ENCODE data around the gene TANGO2.

Gene TANGO2

GRCh38 chr22:20010307-20011122, 10.4 kb upstream of the TANGO2 start:
- Histone ChIP-seq H3K4me3 (ENCODE audit: low read depth, low read length, poor library complexity, severe bottlenecking) (no peak overlapping the region), H3K27ac (ENCODE audit: low read depth, low read length, poor library complexity, severe bottlenecking) (no peak overlapping the region), H3K9ac (ENCODE audit: low read length) (no peak overlapping the region), H3K27me3 (ENCODE audit: insufficient read depth, low read length) (no peaks in the 10 kb centered on the region), H3K9me2 (ENCODE audit: low read depth, low read length) (no peaks in the 10 kb centered on the region), H3K4me2 (ENCODE audit: low read length) (no peak overlapping the region), H4K20me1 (ENCODE audit: insufficient read depth, low read length) (no peaks in the 10 kb centered on the region), H3K36me3 (ENCODE audit: insufficient read depth, low read length) (no peaks in the 10 kb centered on the region), H3K9me3 (ENCODE audit: low read length) (no peaks in the 10 kb centered on the region), H3K4me1 (ENCODE audit: insufficient read depth, low read length, severe bottlenecking) (no peaks in the 10 kb centered on the region), H3F3A (ENCODE audit: insufficient read depth, low read length) (no peaks in the 10 kb centered on the region), H3K79me2 (ENCODE audit: insufficient read depth, low read length) (no peaks in the 10 kb centered on the region), H2AFZ (ENCODE audit: low read length) (no peak overlapping the region)
- TF ChIP-seq, protein P1, sequence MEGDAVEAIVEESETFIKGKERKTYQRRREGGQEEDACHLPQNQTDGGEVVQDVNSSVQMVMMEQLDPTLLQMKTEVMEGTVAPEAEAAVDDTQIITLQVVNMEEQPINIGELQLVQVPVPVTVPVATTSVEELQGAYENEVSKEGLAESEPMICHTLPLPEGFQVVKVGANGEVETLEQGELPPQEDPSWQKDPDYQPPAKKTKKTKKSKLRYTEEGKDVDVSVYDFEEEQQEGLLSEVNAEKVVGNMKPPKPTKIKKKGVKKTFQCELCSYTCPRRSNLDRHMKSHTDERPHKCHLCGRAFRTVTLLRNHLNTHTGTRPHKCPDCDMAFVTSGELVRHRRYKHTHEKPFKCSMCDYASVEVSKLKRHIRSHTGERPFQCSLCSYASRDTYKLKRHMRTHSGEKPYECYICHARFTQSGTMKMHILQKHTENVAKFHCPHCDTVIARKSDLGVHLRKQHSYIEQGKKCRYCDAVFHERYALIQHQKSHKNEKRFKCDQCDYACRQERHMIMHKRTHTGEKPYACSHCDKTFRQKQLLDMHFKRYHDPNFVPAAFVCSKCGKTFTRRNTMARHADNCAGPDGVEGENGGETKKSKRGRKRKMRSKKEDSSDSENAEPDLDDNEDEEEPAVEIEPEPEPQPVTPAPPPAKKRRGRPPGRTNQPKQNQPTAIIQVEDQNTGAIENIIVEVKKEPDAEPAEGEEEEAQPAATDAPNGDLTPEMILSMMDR (IDR thresholded peaks at IDR 0.05; ENCODE audit: low read length), result no peak

GRCh38 chr22:20011123-20011992, 9.6 kb upstream of the TANGO2 start:
- Histone ChIP-seq H3K9ac (ENCODE audit: low read length) (no peak overlapping the region), H3K79me2 (ENCODE audit: insufficient read depth, low read length) (no peaks in the 10 kb centered on the region), H3K4me1 (ENCODE audit: insufficient read depth, low read length, severe bottlenecking) (peaks cover 5% of the 10 kb centered on the region), H3K9me2 (ENCODE audit: low read depth, low read length) (no peaks in the 10 kb centered on the region), H3K9me3 (ENCODE audit: low read length) (no peaks in the 10 kb centered on the region), H2AFZ (ENCODE audit: low read length) (no peak overlapping the region), H3K4me3 (ENCODE audit: low read depth, low read length, poor library complexity, severe bottlenecking) (no peak overlapping the region), H4K20me1 (ENCODE audit: insufficient read depth, low read length) (no peaks in the 10 kb centered on the region), H3K27me3 (ENCODE audit: insufficient read depth, low read length) (no peaks in the 10 kb centered on the region), H3K27ac (ENCODE audit: low read depth, low read length, poor library complexity, severe bottlenecking) (no peak overlapping the region), H3F3A (ENCODE audit: insufficient read depth, low read length) (no peaks in the 10 kb centered on the region), H3K4me2 (ENCODE audit: low read length) (no peak overlapping the region), H3K36me3 (ENCODE audit: insufficient read depth, low read length) (no peaks in the 10 kb centered on the region)
- TF ChIP-seq, protein P1 (IDR thresholded peaks at IDR 0.05; ENCODE audit: low read length), result no peak
- TF ChIP-seq EZH2 (IDR thresholded peaks at IDR 0.05; ENCODE audit: borderline replicate concordance, low read length), result no peak

DNA sequence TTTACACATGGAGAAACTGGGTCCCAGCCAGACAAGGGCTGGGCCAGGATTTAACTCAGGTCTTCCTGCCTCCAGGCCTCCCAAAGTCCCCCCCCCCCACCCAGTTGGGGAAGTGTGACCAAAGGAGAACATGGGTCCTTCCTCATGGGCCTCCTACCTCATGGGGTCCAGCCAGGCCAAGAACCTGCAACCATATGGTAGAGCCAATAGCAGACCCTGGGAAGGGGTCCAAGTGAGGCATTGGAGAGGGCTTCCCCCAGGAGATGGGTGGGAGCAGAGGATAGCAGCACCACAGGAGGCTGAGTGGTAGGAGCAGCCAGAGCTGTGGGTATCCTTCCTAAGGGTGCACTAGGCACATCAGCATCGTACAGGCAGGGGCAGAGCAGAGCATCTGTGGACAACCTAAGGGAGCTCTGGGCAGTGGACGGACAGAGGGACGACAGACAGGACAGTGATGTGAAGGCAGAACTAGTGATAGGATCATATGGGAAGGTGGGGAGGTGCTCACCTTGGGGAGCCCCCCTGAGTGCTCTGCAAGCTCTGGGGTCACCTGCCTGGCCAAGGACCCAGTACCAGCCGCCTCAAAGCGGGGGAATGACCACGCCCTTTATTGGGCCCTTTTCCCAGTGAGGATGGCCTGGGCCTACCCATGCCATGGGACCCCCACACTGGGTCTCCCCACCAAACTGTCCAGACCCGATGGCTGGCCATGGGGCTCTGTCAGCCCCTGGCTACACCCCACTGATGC, 8.7 kb upstream of the TANGO2 start:
- H3K4me1 ChIP-seq (ENCODE audit: insufficient read depth, low read length, severe bottlenecking), result peaks cover 7% of the 10 kb centered on the region
- H3K36me3 ChIP-seq (ENCODE audit: insufficient read depth, low read length), result no peaks in the 10 kb centered on the region
- no peaks in the 10 kb centered on the region for H4K20me1 ChIP-seq (ENCODE audit: insufficient read depth, low read length)
- H3K4me3 ChIP-seq (ENCODE audit: low read depth, low read length, poor library complexity, severe bottlenecking), result no peak overlapping the region
- H3F3A ChIP-seq (ENCODE audit: insufficient read depth, low read length), result no peaks in the 10 kb centered on the region
- H3K79me2 ChIP-seq (ENCODE audit: insufficient read depth, low read length), result no peaks in the 10 kb centered on the region
- H3K9me3 ChIP-seq (ENCODE audit: low read length), result no peaks in the 10 kb centered on the region
- no peak overlapping the region for H3K4me2 ChIP-seq (ENCODE audit: low read length)
- no peak overlapping the region for H2AFZ ChIP-seq (ENCODE audit: low read length)
- H3K27me3 ChIP-seq (ENCODE audit: insufficient read depth, low read length), result no peaks in the 10 kb centered on the region
- no peak overlapping the region for H3K9ac ChIP-seq (ENCODE audit: low read length)
- no peaks in the 10 kb centered on the region for H3K9me2 ChIP-seq (ENCODE audit: low read depth, low read length)
- H3K27ac ChIP-seq (ENCODE audit: low read depth, low read length, poor library complexity, severe bottlenecking), result no peak overlapping the region
- no peak for TF ChIP-seq EZH2 (IDR thresholded peaks at IDR 0.05; ENCODE audit: borderline replicate concordance, low read length)
- TF ChIP-seq, protein P1 (IDR thresholded peaks at IDR 0.05; ENCODE audit: low read length), result no peak
